MV-4-11 (cell line): ENCODE results near the gene YIF1A.

Source experiments
- DNase-seq: peaks from one replicate; lab custom pipeline; 2025; lab: John Stamatoyannopoulos, UW

Gene YIF1A

GRCh38 chr11:66288671-66289547 is at the start of gene YIF1A:
Gene YIF1A, minus strand, starts transcription at chr11:66289143. Its CDS starts 158 bp downstream, at chr11:66288985.
- peak; percentile 99 for DNase-seq

GRCh38 chr11:66337103-66337899 is 48.4 kb upstream of the YIF1A start:
- no peak for DNase-seq

- DNase-seq: peak; percentile 93
Measured at GRCh38 chr11:66336234-66337102, 47.5 kb upstream of the YIF1A start, which contains the start of gene RIN1. Gene RIN1, minus strand, starts transcription at chr11:66336434. Its CDS starts 32 bp downstream, at chr11:66336402.

- DNase-seq: peak; percentile 40
Measured at GRCh38 chr11:66335531-66336233, 46.7 kb upstream of the YIF1A start.

GRCh38 chr11:66334605-66335442 is 45.9 kb upstream of the YIF1A start:
- peak; percentile 61 for DNase-seq

- no peak for DNase-seq
Measured at GRCh38 chr11:66333896-66334604, 45.1 kb upstream of the YIF1A start.

GRCh38 chr11:66333220-66333877 is 44.4 kb upstream of the YIF1A start:
- DNase-seq: no peak

- DNase-seq: no peak
Measured at GRCh38 chr11:66332371-66333219, 43.7 kb upstream of the YIF1A start.

GRCh38 chr11:66331542-66332370 is 42.8 kb upstream of the YIF1A start:
- no peak for DNase-seq

GRCh38 chr11:66330931-66331330 is 42.0 kb upstream of the YIF1A start:
- no peak for DNase-seq

- DNase-seq: no peak
Measured at GRCh38 chr11:66329165-66329673, 40.3 kb upstream of the YIF1A start.

- DNase-seq: peak; percentile 75
Measured at GRCh38 chr11:66328302-66329144, 39.6 kb upstream of the YIF1A start.

- DNase-seq: no peak
Measured at GRCh38 chr11:66328031-66328301, 39.0 kb upstream of the YIF1A start.

GRCh38 chr11:66327171-66328030 is 38.5 kb upstream of the YIF1A start:
- no peak for DNase-seq
